GM12873 (cell line): Measurements from ENCODE around the gene SLC6A19.

Source experiments
- TF ChIP-seq, protein P1 (sequence below): IDR thresholded peaks from 2 replicates; pipeline ENCODE4 v1.5.1; 2012; ENCODE audit warnings: low read depth, mild to moderate bottlenecking, moderate library complexity, low read length, control low read depth; ENCODE audit not compliant: insufficient read depth; ENCODE audit errors: missing control alignments

Gene SLC6A19

DNA sequence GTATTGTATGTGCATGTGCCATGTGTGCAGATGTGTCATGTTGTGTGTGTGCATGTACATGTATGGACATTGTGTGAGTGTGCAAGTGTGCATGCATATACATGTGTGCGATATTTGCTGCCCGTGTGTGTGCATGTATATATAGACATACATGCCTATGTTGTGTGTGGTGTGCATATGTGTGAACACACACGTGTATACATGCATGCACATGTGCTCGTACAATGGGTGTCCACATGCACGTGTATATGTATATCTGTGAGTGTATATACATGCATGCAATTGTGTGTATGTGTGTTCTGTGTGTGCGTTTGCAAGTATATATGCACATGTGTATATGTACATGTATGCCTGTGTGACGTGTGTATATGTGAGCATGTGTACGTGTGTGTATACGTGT, 20.8 kb downstream of the SLC6A19 start:
- TF ChIP-seq, protein P1, sequence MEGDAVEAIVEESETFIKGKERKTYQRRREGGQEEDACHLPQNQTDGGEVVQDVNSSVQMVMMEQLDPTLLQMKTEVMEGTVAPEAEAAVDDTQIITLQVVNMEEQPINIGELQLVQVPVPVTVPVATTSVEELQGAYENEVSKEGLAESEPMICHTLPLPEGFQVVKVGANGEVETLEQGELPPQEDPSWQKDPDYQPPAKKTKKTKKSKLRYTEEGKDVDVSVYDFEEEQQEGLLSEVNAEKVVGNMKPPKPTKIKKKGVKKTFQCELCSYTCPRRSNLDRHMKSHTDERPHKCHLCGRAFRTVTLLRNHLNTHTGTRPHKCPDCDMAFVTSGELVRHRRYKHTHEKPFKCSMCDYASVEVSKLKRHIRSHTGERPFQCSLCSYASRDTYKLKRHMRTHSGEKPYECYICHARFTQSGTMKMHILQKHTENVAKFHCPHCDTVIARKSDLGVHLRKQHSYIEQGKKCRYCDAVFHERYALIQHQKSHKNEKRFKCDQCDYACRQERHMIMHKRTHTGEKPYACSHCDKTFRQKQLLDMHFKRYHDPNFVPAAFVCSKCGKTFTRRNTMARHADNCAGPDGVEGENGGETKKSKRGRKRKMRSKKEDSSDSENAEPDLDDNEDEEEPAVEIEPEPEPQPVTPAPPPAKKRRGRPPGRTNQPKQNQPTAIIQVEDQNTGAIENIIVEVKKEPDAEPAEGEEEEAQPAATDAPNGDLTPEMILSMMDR, result no peak

DNA sequence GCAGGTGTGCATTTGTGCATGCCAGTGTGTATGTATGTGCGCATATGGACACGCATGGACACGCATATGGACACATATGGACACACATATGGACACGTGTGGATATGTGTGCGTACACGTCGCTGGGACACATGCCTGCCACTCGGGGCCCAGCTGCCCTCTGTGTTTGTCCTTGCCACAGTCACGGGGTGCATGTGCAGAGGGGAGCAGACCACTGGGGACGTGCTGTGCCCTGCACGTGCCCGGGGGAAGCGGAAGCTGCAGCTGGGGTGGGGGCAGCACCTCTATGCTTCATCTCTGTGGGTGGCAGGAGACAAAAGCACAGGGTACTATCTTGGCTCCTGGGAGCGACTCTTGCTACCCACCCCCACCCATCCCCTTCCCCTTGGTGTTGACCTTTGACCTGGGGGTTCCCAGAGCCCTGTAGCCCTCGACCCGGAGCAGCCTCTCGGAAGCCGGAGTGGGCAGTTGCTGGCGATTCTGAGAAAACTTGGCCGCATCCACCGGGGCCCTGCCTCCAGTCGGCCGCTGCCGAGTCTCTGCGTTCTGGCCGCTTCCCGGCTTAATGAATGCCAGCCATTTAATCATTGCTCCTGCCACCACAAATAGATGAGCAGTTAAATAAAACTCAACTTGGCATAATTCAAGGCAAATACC, 21.4 kb downstream of the SLC6A19 start:
- TF ChIP-seq, protein P1, result no peak

DNA sequence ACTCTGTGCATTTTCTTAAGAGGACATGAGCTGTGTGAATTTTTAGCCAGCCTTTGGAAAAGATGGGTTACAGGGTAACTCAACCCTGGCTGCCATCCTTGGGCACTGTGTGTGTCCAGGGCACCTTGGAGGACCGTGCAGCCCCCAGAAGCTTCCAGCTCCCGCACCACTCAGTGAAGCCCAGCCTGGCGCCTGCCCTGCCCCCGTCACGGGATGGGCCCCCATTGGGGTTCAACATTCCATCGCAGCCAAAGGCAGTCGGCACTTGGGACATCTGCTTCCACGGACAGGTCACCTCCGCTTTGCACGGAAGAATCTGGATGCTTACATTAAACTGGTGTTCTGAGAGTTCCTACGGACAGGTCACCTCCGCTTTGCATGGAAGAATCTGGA, 21.9 kb downstream of the SLC6A19 start:
- TF ChIP-seq, protein P1, result no peak

DNA sequence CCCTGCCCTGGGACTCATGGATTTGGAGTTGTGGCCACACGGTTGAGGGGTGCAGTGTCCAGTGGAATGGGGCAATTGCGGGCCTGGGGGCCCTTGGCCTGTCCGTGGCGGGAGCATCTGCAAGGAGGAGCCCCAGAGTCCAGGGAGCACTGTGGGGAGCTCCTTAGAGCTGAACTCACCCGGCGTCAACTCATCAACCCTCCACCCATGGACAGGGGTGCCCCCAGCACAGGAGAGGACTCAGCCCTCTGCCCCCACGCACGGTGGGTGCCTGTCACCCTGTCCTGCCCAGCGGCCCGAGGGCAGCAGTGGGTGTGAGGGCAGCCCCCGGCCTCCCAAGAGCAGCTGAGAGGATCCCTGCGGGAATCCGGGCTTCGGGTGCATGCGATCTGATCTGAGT, 23.2 kb downstream of the SLC6A19 start:
- TF ChIP-seq, protein P1, result no peak

DNA sequence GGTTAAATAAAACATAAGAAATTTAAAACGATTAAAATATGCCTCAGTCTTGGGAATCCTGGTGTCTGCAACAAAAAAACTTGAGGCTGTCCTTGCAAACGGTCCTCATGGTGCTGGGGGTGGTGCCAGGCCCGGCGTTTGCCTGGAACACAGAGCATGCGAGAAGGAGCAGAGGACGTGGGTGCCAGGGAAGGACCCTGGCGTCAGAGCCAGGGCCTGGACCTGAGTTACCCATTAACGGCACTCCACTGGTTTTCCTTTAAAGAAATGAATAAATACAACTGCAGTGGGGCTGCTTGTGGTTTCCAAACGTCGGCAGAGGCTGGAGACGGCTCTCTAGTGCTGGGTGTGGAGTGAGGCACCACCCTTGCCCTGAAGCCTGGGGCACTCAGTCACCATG, 23.7 kb downstream of the SLC6A19 start, which contains the start of gene SLC6A18:
SLC6A18 (plus strand) TSS at position 301 of the 400 bp plus-strand sequence; CDS start at position 398, 97 bp downstream.
- TF ChIP-seq, protein P1, result no peak

DNA sequence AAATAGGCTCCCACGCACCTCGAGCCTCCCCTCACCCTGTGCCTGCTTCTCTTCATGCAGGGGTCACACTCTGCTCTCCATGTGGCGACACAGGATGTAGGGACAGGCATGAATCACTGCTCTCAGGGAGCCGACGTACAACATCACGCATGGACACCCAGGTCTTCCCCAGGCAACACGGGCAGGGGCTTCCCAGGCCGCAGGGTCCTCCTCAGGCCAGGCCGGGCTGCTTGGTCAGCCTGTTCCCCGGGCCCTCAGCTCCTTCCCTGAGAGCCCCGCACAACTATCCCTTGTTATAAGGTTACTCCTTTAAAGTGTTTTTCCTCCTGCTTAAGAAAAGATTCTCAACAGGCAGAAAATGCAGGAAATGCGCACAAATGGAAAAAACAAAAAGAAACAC, 24.8 kb downstream of the SLC6A19 start:
- TF ChIP-seq, protein P1, result no peak

DNA sequence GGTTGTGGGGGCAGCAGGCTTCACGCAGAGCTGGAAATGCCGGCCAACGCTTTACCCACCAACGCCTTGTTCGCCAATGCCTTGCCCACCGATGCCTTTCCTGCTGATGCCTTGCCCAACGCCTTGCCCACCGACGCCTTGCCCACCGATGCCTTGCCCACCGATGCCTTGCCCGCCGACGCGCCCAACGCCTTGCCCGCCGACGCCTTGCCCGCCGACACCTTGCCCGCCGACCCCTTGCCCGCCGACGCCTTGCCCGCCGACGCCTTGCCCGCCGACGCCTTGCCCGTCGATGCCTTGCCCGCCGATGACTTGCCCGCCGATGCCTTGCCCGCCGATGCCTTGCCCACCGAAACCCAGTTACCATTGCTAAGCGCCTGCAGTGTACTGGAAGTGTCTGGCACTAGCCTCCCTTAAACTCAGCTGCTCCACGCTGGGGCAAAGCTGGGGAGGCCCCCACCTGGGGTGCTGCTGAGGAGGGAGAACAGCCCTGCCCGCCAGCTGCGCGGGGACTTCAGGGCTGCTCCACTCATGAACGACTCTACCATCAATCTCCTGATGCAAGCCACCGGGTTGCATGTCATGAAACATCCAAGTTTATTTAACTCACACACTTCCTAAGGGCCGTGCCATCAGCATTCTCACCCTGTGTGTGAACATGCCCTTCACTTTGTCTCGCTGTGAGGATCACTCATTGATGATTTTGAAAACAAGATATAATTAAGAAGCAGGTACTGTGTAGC, 25.6 kb downstream of the SLC6A19 start:
- TF ChIP-seq, protein P1, result no peak
